SH-SY5Y (cell line): ENCODE results near the gene PDLIM1.

ENCODE experiments used
- GATA2 ChIP-seq: IDR thresholded peaks from 2 replicates; pipeline ENCODE4 v1.6.1; 2011; ENCODE audit warnings: mild to moderate bottlenecking, low read depth, low read length
- GATA3 ChIP-seq: IDR thresholded peaks from 2 replicates; pipeline ENCODE4 v1.6.1; 2011; ENCODE audit warnings: low read depth, mild to moderate bottlenecking, low read length, moderate library complexity

- TF ChIP-seq GATA2 = no peak
- no peak for TF ChIP-seq GATA3
These were observed 15.0 kb upstream of the PDLIM1 start for GRCh38 chr10:95305606-95306317.
